DOHH2 (cell line): ENCODE measurements around the gene EDN1.

Source experiments
- H3F3A ChIP-seq: fragments of 200-600 bp; sonication (generic), shearing (Covaris generic); 2 replicates; pipeline ENCODE4 v1.6.0; 2016; ENCODE audit warnings: antibody characterized with exemption, mild to moderate bottlenecking; ENCODE audit not compliant: control insufficient read depth, insufficient read depth
- H3K27ac ChIP-seq: fragments of 200-600 bp; sonication (generic); 2 replicates; pipeline ENCODE4 v1.5.1; 2014; ENCODE audit warnings: low read depth, mild to moderate bottlenecking, low read length, moderate library complexity
- H3K27me3 ChIP-seq: fragments of 200-600 bp; sonication (generic); 2 replicates; pipeline ENCODE4 v1.6.1; 2014; ENCODE audit warnings: mild to moderate bottlenecking, low read length, mixed read lengths; ENCODE audit not compliant: control insufficient read depth
- H3K36me3 ChIP-seq: fragments of 200-600 bp; sonication (generic); 2 replicates; pipeline ENCODE4 v1.6.1; 2014; ENCODE audit warnings: mild to moderate bottlenecking, low read length, moderate library complexity, mixed read lengths; ENCODE audit not compliant: control insufficient read depth
- H3K4me1 ChIP-seq: fragments of 200-600 bp; sonication (generic); 2 replicates; pipeline ENCODE4 v1.6.1; 2014; ENCODE audit warnings: mild to moderate bottlenecking, low read length, mixed read lengths; ENCODE audit not compliant: control insufficient read depth
- H3K4me2 ChIP-seq: fragments of 200-600 bp; sonication (generic); 2 replicates; pipeline ENCODE4 v1.6.0; 2014; ENCODE audit warnings: mild to moderate bottlenecking, low read length, moderate library complexity
- H3K4me3 ChIP-seq: fragments of 200-600 bp; sonication (generic); 2 replicates; pipeline ENCODE4 v1.5.1; 2014; ENCODE audit warnings: mild to moderate bottlenecking, low read length, mixed read lengths
- H3K79me2 ChIP-seq: fragments of 200-600 bp; sonication (generic); 2 replicates; pipeline ENCODE4 v1.6.1; 2014; ENCODE audit warnings: mild to moderate bottlenecking, low read length, mixed read lengths; ENCODE audit not compliant: control insufficient read depth
- H3K9me2 ChIP-seq: fragments of 200-600 bp; sonication (generic); replicated peaks from 2 replicates; pipeline ENCODE4 v1.6.1; 2014; ENCODE audit warnings: mild to moderate bottlenecking, low read length, mixed read lengths; ENCODE audit not compliant: control insufficient read depth
- H3K9me3 ChIP-seq: fragments of 200-600 bp; sonication (generic); 2 replicates; pipeline ENCODE4 v1.6.1; 2014; ENCODE audit warnings: antibody characterized with exemption, low read length, mixed read lengths; ENCODE audit not compliant: control insufficient read depth, insufficient read depth
- H4K20me1 ChIP-seq: fragments of 200-600 bp; sonication (generic); 2 replicates; pipeline ENCODE4 v1.6.0; 2014; ENCODE audit warnings: low read depth, mild to moderate bottlenecking, antibody characterized with exemption, low read length, moderate library complexity; ENCODE audit not compliant: control insufficient read depth, insufficient read depth
- EZH2phosphoT487 ChIP-seq: fragments of 200-600 bp; sonication (generic); IDR thresholded peaks from 2 replicates; pipeline ENCODE4 v1.6.1; 2017; ENCODE audit warnings: borderline replicate concordance, mild to moderate bottlenecking, antibody characterized with exemption, low read length, moderate library complexity, mixed read lengths
- TF ChIP-seq, protein P1 (sequence below): fragments of 200-600 bp; sonication (generic); IDR thresholded peaks from one replicate; pipeline ENCODE4 v1.5.1; 2014; ENCODE audit warnings: antibody characterized with exemption, mild to moderate bottlenecking, low read depth, low read length; ENCODE audit not compliant: poor library complexity, severe bottlenecking

EDN1 gene

DNA sequence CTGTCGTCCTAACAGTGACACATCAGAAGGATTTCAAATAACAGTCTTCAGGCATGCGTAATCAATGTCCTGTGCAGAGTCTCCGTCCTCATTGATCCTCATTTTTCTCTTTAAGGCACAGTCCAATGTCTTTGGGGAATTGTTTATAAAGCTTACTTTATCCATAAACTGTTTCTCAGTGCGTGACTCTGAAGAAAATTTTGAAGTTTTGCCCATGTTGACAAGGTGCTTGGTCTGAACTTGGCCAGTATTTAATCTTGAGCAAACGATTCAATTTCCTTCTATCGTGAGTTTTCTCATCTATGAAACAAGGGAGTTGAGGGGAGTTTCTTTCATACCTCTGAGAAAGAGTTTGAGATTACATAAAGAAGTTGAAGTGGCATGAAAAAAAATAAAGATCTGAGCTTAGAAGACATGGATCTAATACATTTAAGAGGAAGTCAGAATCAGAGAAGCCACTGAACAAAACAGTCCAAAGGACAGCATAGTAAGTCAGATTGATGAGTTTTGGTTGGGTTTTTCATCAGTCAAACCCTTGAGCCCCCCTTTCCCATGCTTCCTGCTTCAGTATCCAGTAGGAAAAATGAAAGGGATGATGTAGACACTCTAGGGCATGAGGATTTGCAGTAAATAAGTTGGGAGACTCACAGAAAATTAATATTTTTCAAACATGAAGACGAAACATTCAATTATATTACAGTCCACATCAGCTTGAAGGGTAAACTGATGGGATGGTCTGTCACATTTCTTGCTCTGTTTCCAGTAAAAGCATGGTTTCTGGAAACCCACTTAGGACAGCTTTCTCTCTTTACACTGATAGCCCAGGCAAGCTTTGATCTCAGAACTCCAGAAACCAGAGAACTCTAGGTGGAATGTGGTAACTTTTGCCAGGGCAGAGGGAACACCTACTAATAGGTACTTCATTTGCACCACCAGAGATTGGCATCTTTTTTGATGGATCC lies 8.1 kb downstream of the EDN1 start:
- H3K27me3 ChIP-seq, result no peaks in the 10 kb centered on the region
- H3K9me2 ChIP-seq, result no peaks in the 10 kb centered on the region
- no peak overlapping the region for H3K4me2 ChIP-seq
- no peaks in the 10 kb centered on the region for H3F3A ChIP-seq
- H4K20me1 ChIP-seq, result no peaks in the 10 kb centered on the region
- H3K4me1 ChIP-seq, result no peaks in the 10 kb centered on the region
- H3K79me2 ChIP-seq, result no peaks in the 10 kb centered on the region
- no peak overlapping the region for H3K4me3 ChIP-seq
- no peaks in the 10 kb centered on the region for H3K9me3 ChIP-seq
- TF ChIP-seq EZH2phosphoT487, result no peak
- TF ChIP-seq, protein P1, sequence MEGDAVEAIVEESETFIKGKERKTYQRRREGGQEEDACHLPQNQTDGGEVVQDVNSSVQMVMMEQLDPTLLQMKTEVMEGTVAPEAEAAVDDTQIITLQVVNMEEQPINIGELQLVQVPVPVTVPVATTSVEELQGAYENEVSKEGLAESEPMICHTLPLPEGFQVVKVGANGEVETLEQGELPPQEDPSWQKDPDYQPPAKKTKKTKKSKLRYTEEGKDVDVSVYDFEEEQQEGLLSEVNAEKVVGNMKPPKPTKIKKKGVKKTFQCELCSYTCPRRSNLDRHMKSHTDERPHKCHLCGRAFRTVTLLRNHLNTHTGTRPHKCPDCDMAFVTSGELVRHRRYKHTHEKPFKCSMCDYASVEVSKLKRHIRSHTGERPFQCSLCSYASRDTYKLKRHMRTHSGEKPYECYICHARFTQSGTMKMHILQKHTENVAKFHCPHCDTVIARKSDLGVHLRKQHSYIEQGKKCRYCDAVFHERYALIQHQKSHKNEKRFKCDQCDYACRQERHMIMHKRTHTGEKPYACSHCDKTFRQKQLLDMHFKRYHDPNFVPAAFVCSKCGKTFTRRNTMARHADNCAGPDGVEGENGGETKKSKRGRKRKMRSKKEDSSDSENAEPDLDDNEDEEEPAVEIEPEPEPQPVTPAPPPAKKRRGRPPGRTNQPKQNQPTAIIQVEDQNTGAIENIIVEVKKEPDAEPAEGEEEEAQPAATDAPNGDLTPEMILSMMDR, result no peak
- no peak overlapping the region for H3K27ac ChIP-seq
- no peaks in the 10 kb centered on the region for H3K36me3 ChIP-seq

DNA sequence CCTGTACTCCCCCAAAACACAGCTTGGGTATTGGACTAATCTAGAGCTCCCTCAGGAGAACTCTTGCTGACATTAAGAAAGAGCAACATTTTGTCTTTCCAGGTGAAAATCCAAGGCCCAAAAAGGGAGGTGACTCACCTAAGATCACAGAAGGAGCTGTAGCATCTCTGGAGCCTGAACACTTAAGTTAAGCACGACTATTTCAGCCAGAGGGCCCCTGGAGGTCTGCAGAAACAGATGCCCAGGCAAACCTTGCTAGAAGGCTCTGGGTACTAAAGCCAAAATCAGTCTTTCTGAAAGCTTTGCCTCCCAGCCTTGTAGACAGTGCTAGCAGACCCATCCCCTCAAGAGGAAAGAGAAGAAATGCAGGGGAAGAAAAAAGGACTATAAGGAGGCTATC lies 8.8 kb downstream of the EDN1 start:
- H3K27me3 ChIP-seq, result no peaks in the 10 kb centered on the region
- H3K27ac ChIP-seq, result no peak overlapping the region
- no peaks in the 10 kb centered on the region for H4K20me1 ChIP-seq
- no peak for TF ChIP-seq EZH2phosphoT487
- TF ChIP-seq, protein P1, result no peak
- no peaks in the 10 kb centered on the region for H3K4me1 ChIP-seq
- H3K4me2 ChIP-seq, result no peak overlapping the region
- no peak overlapping the region for H3K4me3 ChIP-seq
- no peaks in the 10 kb centered on the region for H3K9me3 ChIP-seq
- no peaks in the 10 kb centered on the region for H3K9me2 ChIP-seq
- no peaks in the 10 kb centered on the region for H3K36me3 ChIP-seq
- H3F3A ChIP-seq, result no peaks in the 10 kb centered on the region
- H3K79me2 ChIP-seq, result no peaks in the 10 kb centered on the region

DNA sequence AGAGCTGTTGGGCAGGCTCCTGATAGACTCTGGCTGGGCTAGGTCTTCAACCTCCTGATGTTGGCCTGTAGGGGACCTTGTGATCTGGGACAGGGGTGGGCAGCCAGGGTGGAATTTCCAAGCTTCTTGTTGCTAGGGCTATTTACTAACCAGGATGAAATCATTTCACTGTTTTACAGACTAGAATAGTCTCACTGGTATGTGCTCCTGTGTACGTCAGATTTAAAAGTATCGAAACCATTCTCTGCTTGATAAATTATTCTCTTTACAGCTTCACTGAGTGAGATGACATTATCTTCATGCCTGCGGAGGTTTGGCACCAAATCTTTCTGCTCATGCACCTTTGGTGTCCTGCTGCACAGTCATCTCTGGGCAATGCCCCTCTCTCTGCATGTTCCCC lies 10.9 kb downstream of the EDN1 start:
- no peaks in the 10 kb centered on the region for H3F3A ChIP-seq

More for the DNA sequence above, 10.9 kb downstream of the EDN1 start:
- Histone ChIP-seq H3K79me2 (no peaks in the 10 kb centered on the region), H3K36me3 (no peaks in the 10 kb centered on the region), H3K4me2 (no peak overlapping the region), H3K9me2 (no peaks in the 10 kb centered on the region), H3K27ac (no peak overlapping the region), H3K4me1 (no peaks in the 10 kb centered on the region), H4K20me1 (no peaks in the 10 kb centered on the region), H3K27me3 (no peaks in the 10 kb centered on the region), H3K4me3 (no peak overlapping the region), H3K9me3 (no peaks in the 10 kb centered on the region)
- TF ChIP-seq, protein P1, result no peak
- TF ChIP-seq EZH2phosphoT487, result no peak
